Mammary epithelial cell (primary cell): ENCODE results near the gene ATOH8.

Source experiments
- EZH2 ChIP-seq: IDR thresholded peaks from 2 replicates; pipeline ENCODE4 v1.6.1; 2012; ENCODE audit warnings: low read length, inconsistent platforms, borderline replicate concordance
- TF ChIP-seq, protein P1 (sequence below), 2 donors: IDR thresholded peaks in 1 of 2; conservative IDR thresholded peaks in 1 of 2; 2 replicates each; pipeline ENCODE4 v1.5.1; 2011 to 2012; ENCODE audit warnings: inconsistent platforms in 2 of 2, low read length in 2 of 2, mild to moderate bottlenecking in 2 of 2, control low read depth in 1 of 2, low read depth in 1 of 2; ENCODE audit not compliant: insufficient read depth in 1 of 2; ENCODE audit errors: extremely low read depth in 1 of 2

GRCh38 chr2:85801871-85802270 lies 48.1 kb downstream of the ATOH8 start:
- TF ChIP-seq, protein P1, sequence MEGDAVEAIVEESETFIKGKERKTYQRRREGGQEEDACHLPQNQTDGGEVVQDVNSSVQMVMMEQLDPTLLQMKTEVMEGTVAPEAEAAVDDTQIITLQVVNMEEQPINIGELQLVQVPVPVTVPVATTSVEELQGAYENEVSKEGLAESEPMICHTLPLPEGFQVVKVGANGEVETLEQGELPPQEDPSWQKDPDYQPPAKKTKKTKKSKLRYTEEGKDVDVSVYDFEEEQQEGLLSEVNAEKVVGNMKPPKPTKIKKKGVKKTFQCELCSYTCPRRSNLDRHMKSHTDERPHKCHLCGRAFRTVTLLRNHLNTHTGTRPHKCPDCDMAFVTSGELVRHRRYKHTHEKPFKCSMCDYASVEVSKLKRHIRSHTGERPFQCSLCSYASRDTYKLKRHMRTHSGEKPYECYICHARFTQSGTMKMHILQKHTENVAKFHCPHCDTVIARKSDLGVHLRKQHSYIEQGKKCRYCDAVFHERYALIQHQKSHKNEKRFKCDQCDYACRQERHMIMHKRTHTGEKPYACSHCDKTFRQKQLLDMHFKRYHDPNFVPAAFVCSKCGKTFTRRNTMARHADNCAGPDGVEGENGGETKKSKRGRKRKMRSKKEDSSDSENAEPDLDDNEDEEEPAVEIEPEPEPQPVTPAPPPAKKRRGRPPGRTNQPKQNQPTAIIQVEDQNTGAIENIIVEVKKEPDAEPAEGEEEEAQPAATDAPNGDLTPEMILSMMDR (conservative IDR thresholded peaks at IDR 0.05 in 1 of 2, IDR thresholded peaks at IDR 0.05 in 1 of 2; ENCODE audit: extremely low read depth in 1 of 2, insufficient read depth in 1 of 2, low read depth in 1 of 2, low read length in 2 of 2): no peak
- no peak for TF ChIP-seq EZH2
